Measurements from ENCODE around the gene TMEM121.
"Not testable (repeated sequence)": the region's sequence is repeated elsewhere in the genome, so short reads cannot be mapped to it uniquely, and the experiment has no call there.

TMEM121 gene

DNA sequence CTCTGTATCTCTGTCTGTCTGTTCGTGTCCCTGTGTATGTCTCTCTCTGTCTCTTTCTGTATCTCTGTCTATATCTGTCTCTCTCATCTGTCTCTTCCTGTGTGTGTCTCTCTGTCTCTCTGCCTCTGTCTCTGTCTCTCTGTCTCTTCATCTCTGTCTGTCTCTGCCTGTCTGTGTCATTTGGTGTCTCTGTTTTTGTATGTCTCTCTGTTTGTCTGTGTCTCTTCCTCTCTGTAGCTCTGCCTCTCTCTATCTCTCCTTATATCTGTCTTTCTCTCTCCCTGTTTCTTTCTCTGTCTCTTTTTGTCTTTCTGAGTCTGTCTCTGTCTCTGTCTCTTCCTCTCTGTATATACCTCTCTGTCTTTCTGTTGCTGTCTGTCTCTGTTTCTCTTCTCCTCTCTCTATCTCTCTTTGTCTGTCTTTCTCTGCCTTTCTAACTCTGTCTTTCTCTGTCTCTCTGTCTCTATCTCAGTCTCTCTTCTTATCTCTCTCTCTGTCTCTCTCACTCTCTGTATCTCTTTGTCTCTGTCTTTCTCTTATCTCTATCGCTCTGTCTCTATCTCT lies 50.2 kb downstream of the TMEM121 start:
- no peak for DNase-seq
- TF ChIP-seq CTCF (IDR thresholded peaks at IDR 0.05) = no peak
- Histone ChIP-seq H3K4me1 (no peaks in the 10 kb centered on the region), H3K9me3 (no peaks in the 10 kb centered on the region), H3K27ac (no peak overlapping the region), H3K27me3 (no peaks in the 10 kb centered on the region), H3K36me3 (no peaks in the 10 kb centered on the region), H3K4me3 (no peak overlapping the region)
- intact Hi-C loops (cut with DNase I; ENCODE audit: low total_unique reads) = no loop called here

GRCh38 chr14:105577314-105577861 lies 51.0 kb downstream of the TMEM121 start:
- no peaks in the 10 kb centered on the region for H3K36me3 ChIP-seq
- H3K27ac ChIP-seq = no peak overlapping the region
- H3K9me3 ChIP-seq = no peaks in the 10 kb centered on the region
- TF ChIP-seq CTCF (IDR thresholded peaks at IDR 0.05) = no peak
- no peak overlapping the region for H3K4me3 ChIP-seq
- DNase-seq = no peak
- intact Hi-C loops (cut with DNase I; ENCODE audit: low total_unique reads) = no loop called here
- no peaks in the 10 kb centered on the region for H3K27me3 ChIP-seq
- H3K4me1 ChIP-seq = no peaks in the 10 kb centered on the region

DNA sequence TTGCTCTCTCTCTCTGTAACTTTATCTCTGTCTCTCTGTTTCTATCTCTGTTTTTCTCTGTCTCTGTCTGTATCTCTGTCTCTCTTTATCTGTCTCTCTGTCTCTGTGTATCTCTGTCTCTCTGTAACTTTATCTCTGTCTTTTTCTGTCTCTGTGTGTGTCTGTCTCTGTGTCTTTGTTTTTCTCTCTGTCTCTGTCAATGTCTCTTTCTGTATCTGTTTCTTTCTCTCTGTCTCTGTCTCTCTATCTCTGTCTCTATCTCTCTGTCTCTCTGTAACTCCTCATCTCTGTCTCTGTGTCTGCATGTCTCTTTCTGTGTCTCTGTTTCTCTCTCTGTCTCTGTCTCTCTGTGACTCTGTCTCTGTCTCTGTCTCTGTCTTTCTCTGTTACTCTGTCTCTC lies 51.7 kb downstream of the TMEM121 start:
- no peaks in the 10 kb centered on the region for H3K4me1 ChIP-seq
- no peaks in the 10 kb centered on the region for H3K36me3 ChIP-seq
- H3K27me3 ChIP-seq = no peaks in the 10 kb centered on the region
- no peak for DNase-seq
- intact Hi-C loops (cut with DNase I; ENCODE audit: low total_unique reads) = no loop called here
- H3K27ac ChIP-seq = no peak overlapping the region
- H3K4me3 ChIP-seq = no peak overlapping the region
- H3K9me3 ChIP-seq = peaks cover 0 to 3% (median 0%) of the 10 kb centered on the region in 3 donors
- no peak for TF ChIP-seq CTCF (IDR thresholded peaks at IDR 0.05)

DNA sequence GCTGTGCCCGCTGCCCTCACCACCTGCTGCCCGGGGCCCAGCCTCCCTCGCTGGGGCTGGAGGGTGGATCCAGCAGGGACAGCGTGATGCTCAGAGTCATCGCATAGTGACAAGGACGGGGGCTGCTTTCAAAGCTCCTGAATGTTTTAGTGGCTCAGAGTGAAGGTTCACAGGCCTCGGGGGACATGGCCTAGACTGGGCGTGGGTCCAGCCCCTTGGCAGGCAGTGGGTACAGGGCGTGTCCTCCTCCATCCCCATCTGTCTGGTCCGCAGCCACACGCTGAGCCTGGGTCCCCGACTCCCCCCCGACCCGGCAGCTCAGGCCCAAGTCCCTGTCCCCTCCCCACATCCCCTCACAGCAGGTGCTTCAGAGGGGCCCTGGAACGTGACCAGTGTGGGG lies 52.8 kb downstream of the TMEM121 start:
- H3K4me1 ChIP-seq, H3K4me3 ChIP-seq, DNase-seq: not testable (repeated sequence)

More for the DNA sequence above, 52.8 kb downstream of the TMEM121 start:
- H3K27ac ChIP-seq; H3K27me3 ChIP-seq; intact Hi-C loops (cut with DNase I; ENCODE audit: low total_unique reads); H3K36me3 ChIP-seq; H3K9me3 ChIP-seq: not testable (repeated sequence)

All from tibial artery (tissue), 4 donors.